Measurements from ENCODE around the gene FLNB. TPM values are rescaled to one million over a fixed set of nuclear protein-coding genes. Genes with fewer than 3 reads are reported as not detected.

Gene FLNB
- total and polyA plus RNA-seq, 2 experiments from 2014 or later, result 60.6 to 186 TPM

GRCh38 chr3:58106640-58107039 is 98.4 kb downstream of the FLNB start:
- H4K20me1 ChIP-seq (ENCODE audit: insufficient read depth), result no peaks in the 10 kb centered on the region
- H3K4me3 ChIP-seq, result no peak overlapping the region
- H3F3A ChIP-seq (ENCODE audit: insufficient read depth), result peaks cover 3% of the 10 kb centered on the region; the same call in 1 of the 2 replicates
- H3K27me3 ChIP-seq (replicated peaks; ENCODE audit: insufficient read depth), result no peaks in the 10 kb centered on the region
- H3K4me2 ChIP-seq (ENCODE audit: unreplicated experiment), result no peak overlapping the region
- H3K9me3 ChIP-seq (ENCODE audit: low read depth), result no peaks in the 10 kb centered on the region
- H3K4me1 ChIP-seq (ENCODE audit: insufficient read depth), result no peaks in the 10 kb centered on the region
- H3K9ac ChIP-seq, result no peak overlapping the region
- peaks cover 33% of the 10 kb centered on the region for H3K79me2 ChIP-seq (ENCODE audit: insufficient read depth)
- H3K36me3 ChIP-seq (ENCODE audit: low read depth), result peaks cover 98% of the 10 kb centered on the region
- H3K9me2 ChIP-seq (ENCODE audit: insufficient read depth), result no peaks in the 10 kb centered on the region
- no peak overlapping the region for H3K27ac ChIP-seq
- in situ Hi-C loops (cut with MboI), result no loop called here
- no peak for DNase-seq
- TF ChIP-seq EZH2phosphoT487 (IDR thresholded peaks at IDR 0.05; ENCODE audit: insufficient read depth, low read depth), result no peak
- TF ChIP-seq EZH2 (IDR thresholded peaks at IDR 0.05; ENCODE audit: insufficient read depth, poor library complexity, severe bottlenecking), result no peak
- 81 to 85% methylated on average over 8 of the region's 8 CpGs for whole genome bisulfite sequencing, 2 experiments (ENCODE audit: low coverage in 1 of 2, low lambda C conversion rate in 2 of 2, missing lambda C conversion rate in 2 of 2)
- H2AFZ ChIP-seq, result no peak overlapping the region

DNA sequence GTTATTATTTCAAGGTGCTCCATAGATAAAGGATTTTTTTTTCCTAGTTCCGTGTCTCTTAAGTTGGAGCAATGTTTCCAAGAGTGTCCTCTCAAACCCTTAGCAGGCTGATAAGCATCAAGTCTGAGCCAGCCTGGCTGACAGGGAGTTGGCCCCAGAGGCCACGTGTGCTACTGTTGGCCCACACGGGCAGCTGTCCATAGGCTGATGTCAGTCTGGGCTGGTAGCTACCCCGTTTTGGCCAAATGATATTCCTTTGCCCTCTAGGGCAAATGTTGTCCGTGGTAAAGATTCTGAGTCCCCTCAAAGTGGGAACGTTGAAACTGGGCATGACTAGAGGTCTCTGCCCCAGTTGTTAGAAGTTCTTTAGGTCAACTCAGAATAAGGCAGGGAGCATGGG is 99.4 kb downstream of the FLNB start:
- Histone ChIP-seq H3K4me3 (no peak overlapping the region), H3K9ac (no peak overlapping the region), H3K36me3 (ENCODE audit: low read depth) (peaks cover 99% of the 10 kb centered on the region), H3K27me3 (replicated peaks; ENCODE audit: insufficient read depth) (no peaks in the 10 kb centered on the region), H3F3A (ENCODE audit: insufficient read depth) (peaks cover 5% of the 10 kb centered on the region), H4K20me1 (ENCODE audit: insufficient read depth) (no peaks in the 10 kb centered on the region), H2AFZ (no peak overlapping the region), H3K9me2 (ENCODE audit: insufficient read depth) (no peaks in the 10 kb centered on the region), H3K27ac (no peak overlapping the region), H3K79me2 (ENCODE audit: insufficient read depth) (peaks cover 33% of the 10 kb centered on the region), H3K4me2 (ENCODE audit: unreplicated experiment) (no peak overlapping the region), H3K4me1 (ENCODE audit: insufficient read depth) (no peaks in the 10 kb centered on the region), H3K9me3 (ENCODE audit: low read depth) (no peaks in the 10 kb centered on the region)
- DNase-seq, result no peak
- TF ChIP-seq EZH2 (IDR thresholded peaks at IDR 0.05; ENCODE audit: insufficient read depth, poor library complexity, severe bottlenecking), result no peak
- no peak for TF ChIP-seq EZH2phosphoT487 (IDR thresholded peaks at IDR 0.05; ENCODE audit: insufficient read depth, low read depth)
- 69 to 72% methylated on average over 6 of the region's 6 CpGs for WGBS, 2 experiments (ENCODE audit: low coverage in 1 of 2, low lambda C conversion rate in 2 of 2, missing lambda C conversion rate in 2 of 2)
- in situ Hi-C loops (cut with MboI), result no loop called here

DNA sequence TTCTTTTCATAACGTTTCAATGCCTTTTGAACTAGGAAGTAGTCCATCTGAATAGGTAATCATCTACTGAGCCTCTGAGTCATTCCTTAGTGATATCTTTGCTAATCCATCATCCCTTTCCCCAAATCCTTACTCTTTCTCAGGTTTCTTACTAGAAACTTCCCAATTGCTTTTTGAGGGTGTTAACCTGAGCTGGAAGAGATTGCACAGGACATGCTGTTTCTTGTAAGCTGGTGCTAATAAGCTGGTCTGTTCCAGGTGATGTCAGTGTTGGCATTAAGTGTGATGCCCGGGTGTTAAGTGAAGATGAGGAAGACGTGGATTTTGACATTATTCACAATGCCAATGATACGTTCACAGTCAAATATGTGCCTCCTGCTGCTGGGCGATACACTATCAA is 101.5 kb downstream of the FLNB start:
- WGBS, 2 experiments (ENCODE audit: low coverage in 1 of 2, low lambda C conversion rate in 2 of 2, missing lambda C conversion rate in 2 of 2), result 82 to 86% methylated on average over 5 of the region's 5 CpGs
- Histone ChIP-seq H4K20me1 (ENCODE audit: insufficient read depth) (no peaks in the 10 kb centered on the region), H3K27ac (no peak overlapping the region), H3K9me3 (ENCODE audit: low read depth) (no peaks in the 10 kb centered on the region), H3K9me2 (ENCODE audit: insufficient read depth) (no peaks in the 10 kb centered on the region), H3K36me3 (ENCODE audit: low read depth) (peaks cover 98% of the 10 kb centered on the region), H3K4me2 (ENCODE audit: unreplicated experiment) (no peak overlapping the region), H3K9ac (no peak overlapping the region), H3K79me2 (ENCODE audit: insufficient read depth) (peaks cover 27% of the 10 kb centered on the region; the same call in 1 of the 2 replicates), H3K4me1 (ENCODE audit: insufficient read depth) (no peaks in the 10 kb centered on the region), H3F3A (ENCODE audit: insufficient read depth) (peaks cover 14% of the 10 kb centered on the region), H3K27me3 (replicated peaks; ENCODE audit: insufficient read depth) (no peaks in the 10 kb centered on the region), H2AFZ (no peak overlapping the region), H3K4me3 (no peak overlapping the region)
- DNase-seq, result no peak
- TF ChIP-seq EZH2 (IDR thresholded peaks at IDR 0.05; ENCODE audit: insufficient read depth, poor library complexity, severe bottlenecking) (no peak), EZH2phosphoT487 (IDR thresholded peaks at IDR 0.05; ENCODE audit: insufficient read depth, low read depth) (no peak)
- in situ Hi-C loops (cut with MboI), result no loop called here

DNA sequence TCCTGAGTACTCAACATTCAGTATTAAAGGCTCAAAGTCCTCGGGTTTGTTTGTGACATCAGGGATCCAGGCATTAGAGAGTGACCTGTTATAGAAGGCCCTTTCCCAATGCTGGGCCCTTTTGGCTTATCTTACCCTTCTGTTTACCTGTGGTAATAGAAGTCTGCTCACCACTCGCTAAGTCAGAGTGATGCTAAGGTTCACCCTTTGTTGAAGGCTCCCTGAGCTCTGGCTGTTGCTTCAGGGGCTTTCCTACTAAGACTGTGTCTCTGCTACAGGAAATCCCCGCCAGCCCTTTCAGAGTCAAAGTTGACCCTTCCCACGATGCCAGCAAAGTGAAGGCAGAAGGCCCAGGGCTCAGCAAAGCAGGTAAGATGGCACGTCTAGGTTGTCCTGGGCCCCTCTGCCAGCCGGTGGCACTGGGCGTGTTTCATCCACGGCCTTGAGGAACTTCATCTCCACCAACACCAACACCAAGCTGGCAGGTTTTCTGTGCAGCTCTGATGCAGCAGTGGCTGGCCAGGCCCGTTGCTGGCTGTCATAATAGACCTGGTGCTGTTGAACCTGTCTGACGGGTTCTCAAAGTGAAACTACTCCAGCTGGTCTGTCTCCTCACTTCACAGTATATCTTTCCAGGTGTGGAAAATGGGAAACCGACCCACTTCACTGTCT is 103.4 kb downstream of the FLNB start:
- Histone ChIP-seq H3K4me1 (ENCODE audit: insufficient read depth) (no peaks in the 10 kb centered on the region), H3K9me3 (ENCODE audit: low read depth) (no peaks in the 10 kb centered on the region), H3K9ac (no peak overlapping the region), H3K4me2 (ENCODE audit: unreplicated experiment) (no peak overlapping the region), H3K36me3 (ENCODE audit: low read depth) (peaks cover 87% of the 10 kb centered on the region), H3K9me2 (ENCODE audit: insufficient read depth) (no peaks in the 10 kb centered on the region), H3K4me3 (no peak overlapping the region), H3F3A (ENCODE audit: insufficient read depth) (peaks cover 18% of the 10 kb centered on the region; the same call in 1 of the 2 replicates), H3K27me3 (replicated peaks; ENCODE audit: insufficient read depth) (no peaks in the 10 kb centered on the region), H2AFZ (no peak overlapping the region), H3K27ac (no peak overlapping the region), H4K20me1 (ENCODE audit: insufficient read depth) (no peaks in the 10 kb centered on the region), H3K79me2 (ENCODE audit: insufficient read depth) (peaks cover 33% of the 10 kb centered on the region)
- TF ChIP-seq EZH2 (IDR thresholded peaks at IDR 0.05; ENCODE audit: insufficient read depth, poor library complexity, severe bottlenecking), result no peak
- TF ChIP-seq EZH2phosphoT487 (IDR thresholded peaks at IDR 0.05; ENCODE audit: insufficient read depth, low read depth), result no peak
- no peak for DNase-seq
- WGBS, 2 experiments (ENCODE audit: low coverage in 1 of 2, low lambda C conversion rate in 2 of 2, missing lambda C conversion rate in 2 of 2), result 83 to 89% methylated on average over 11 of the region's 11 CpGs
- in situ Hi-C loops (cut with MboI), result no loop called here

Data from GM23248 (cell line).